ENCODE measurements around the gene TAF3.
A peak's percentile ranks its signal among the peaks of the same experiment; 100 is the strongest.

Gene TAF3

GRCh38 chr10:8041284-8041991, 223.1 kb downstream of the TAF3 start:
- H3K27ac ChIP-seq = peak overlapping the region in 1 of 21 experiments; percentile 4
- no peak overlapping the region for H3K4me3 ChIP-seq

DNA sequence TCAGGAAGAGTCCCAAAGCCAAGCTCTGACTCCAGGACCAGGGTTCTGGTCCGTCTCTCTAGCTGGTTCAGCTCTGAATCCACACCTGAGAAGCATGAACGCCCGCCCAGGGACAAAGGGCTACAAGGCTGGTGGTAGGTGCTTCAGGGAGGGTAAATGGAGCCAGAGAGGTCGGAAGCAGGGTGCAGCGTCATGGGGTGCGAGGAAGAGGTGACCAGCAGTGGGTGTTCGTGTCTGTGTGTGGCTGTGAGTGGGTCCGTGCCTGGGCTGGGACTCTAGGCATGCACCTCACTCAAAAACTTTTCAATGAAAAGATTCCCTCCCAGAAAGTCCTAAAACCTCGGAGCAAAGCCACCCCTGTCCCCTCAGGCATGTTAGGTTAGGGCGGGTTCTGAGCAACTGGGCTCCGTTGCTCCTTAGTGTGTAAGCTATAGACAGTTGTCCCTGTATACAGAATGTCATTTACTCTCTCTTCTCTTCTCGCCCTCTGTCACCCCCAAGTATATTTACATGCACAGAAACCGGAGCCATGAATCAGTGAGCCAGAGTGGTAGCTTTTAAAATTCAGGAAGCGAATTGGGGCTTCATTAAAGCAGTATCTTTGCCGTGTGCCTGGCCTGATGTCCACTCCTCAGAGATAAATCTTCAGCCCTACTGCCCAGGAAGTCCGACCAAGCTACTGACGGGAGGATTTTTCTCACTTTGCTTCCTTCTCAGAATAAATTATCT, 223.9 kb downstream of the TAF3 start:
- no peak overlapping the region for H3K4me3 ChIP-seq
- H3K27ac ChIP-seq = peak overlapping the region in 1 of 21 experiments; percentile 4

DNA sequence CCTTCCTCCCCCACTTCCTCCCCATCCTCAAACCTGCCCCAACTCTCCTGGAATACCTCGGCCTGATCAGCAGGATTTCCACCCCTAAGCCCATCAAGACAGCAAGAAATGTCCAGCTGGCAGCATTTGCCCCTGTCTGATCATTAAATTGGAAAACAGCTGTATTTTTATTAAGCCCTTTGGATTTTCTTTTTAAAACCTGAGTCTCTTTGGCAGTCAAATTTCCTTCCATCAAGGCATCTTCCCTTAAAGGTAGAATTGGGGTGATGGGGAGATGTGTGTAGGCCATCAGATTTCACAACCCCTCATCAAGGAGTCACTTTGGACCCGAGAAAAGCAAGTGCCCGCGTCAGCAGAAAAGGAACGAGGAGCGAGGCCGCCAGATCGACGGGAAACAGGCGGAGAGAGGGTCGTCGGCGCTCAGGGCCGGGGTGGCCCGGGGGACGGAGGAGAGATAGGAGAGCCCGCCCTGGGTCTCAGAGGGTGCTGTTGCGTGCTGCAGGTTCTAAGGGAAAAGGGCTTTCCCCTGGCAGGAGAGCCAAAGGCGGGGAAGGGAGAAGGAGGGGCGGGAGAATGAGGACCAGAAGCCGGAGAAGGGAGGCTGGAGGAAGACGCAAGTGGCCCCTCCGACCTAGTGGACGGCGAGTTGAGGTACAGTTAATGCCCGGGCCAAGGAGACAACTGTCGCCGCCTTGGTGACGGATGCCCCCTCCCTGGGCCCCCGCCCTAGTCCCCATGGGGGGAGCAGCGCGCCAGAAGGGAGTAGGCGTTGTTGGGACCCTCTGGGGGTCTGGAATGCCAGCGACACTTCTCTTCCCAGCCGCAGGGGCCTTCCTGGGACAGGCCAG, 224.6 kb downstream of the TAF3 start:
- Histone ChIP-seq H3K27ac (no peak overlapping the region), H3K4me3 (no peak overlapping the region)

DNA sequence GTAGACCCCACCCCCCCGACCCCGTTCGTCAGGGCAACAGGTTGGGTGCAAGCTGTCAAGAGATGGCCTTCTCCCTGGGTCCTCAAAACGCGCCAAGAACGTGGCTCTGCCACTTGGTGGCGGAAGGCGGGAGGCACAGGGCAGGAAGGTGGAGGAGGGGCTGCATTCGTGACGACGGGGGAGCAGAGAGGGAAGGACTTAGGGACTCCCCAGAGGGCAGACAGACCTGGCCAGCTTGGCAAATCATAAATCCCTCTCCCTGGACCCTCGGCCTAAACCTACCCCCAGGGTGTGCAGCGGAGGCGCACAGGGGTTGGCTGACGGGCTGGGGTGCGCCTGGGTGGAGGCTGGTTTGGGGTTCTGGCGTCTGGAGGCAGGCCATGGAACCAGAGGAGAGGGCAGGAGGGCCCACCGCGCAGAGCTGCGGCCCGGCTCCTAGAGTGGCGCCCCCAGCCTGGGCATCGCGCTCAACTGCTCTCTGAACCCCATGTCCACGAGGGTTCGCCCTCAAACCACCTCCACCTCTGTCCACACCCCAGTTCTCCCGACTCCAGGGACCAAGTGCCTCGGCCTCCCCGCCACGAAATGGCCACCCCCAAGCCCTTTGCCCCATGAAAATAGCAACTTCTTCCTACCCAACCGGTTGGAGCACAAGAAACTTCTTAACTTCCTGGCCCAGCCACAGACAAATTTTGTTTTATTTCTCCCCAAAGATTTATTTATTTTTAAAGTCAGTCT, 225.4 kb downstream of the TAF3 start:
- no peak overlapping the region for H3K27ac ChIP-seq

GRCh38 chr10:8044331-8044907, 226.1 kb downstream of the TAF3 start:
- no peak overlapping the region for H3K27ac ChIP-seq
- H3K4me3 ChIP-seq = peak overlapping the region in 1 of 7 experiments; percentile 14

More for the DNA sequence above, 225.4 kb downstream of the TAF3 start:
- H3K4me3 ChIP-seq = no peak overlapping the region

DNA sequence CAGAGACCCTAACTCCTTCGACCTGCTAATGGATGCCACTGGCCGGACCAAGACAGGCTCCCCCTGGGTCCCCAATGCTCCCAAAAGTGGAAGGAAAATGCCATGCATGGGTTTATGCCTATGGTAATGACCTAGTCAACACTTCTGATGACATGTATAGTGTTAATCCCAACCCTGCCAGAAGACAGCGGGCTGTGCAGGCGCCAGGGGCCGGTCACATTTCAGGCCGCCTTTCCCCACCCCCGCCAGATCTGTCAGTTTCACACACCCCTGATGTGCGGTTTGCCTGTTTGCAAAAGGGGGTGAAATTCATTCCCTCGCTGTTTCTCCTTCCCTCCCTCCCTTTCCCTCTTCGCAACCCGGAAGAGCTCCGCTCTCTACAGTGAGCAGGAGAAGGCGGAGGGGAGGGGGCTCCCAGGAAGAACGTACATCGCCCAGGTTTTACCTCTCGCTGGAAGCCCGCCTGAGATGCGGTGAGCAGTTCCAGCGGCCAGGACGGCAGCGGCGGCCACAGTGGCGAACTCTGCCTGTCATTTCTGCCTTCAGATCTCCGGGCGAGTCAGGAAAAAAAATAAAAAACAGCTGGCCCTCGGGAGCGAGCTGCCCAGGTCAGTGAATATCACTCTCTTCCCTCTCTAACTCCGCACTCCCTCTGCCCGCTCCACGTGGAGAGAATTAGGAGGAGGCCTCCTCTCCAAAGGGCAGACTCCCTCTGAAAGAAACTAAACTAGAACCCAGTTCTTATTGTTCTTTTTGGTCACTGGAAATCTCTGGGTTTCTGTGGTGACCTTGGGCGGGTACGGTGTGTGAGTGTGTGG, 226.8 kb downstream of the TAF3 start:
- H3K4me3 ChIP-seq = peak overlapping the region; percentile 7 to 36 (median 13)
- H3K27ac ChIP-seq = no peak overlapping the region

DNA sequence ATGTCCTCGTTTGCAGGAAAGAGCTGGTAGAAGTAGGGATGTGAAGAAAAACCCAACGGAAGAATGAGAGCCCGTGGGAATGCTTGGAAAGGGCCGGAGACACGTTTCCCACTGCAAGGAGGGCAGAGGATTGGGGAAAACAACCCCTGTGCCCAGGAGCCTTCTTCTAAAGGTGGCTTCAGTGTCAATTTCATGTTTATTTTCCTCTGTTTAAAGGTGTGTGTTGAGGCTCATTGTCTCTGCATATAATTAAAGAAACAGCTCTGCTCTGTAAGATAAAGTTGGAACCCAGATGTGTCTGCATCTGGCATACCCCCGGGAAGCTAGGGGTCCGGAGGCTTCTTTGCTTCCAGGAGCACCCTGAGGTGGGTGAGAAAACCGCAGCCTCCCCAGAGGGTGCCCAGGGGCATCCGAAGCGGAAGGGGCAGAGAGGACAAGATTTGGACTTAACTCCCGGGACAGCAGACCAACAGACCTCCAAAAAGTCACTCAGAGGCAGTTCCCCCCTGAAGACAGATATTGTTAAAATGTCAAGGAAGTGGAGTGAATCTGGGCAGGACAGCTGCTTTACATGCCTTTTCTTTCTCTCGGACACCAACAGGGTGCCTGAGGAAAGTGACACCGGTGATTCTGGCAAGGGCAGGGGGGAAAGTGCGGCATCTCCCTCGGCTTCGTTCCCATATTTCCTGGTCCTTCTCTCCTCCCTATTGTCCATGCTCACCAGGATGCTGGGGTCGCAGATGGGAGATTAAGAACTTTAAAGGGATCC, 227.6 kb downstream of the TAF3 start:
- H3K27ac ChIP-seq = no peak overlapping the region
- peak overlapping the region in 5 of 7 experiments; percentile 11 to 36 (median 14) for H3K4me3 ChIP-seq

GRCh38 chr10:8047452-8048280, 229.4 kb downstream of the TAF3 start:
- H3K4me3 ChIP-seq = no peak overlapping the region
- peak overlapping the region in 1 of 21 experiments; percentile 93 for H3K27ac ChIP-seq

GRCh38 chr10:8048281-8049008, 230.1 kb downstream of the TAF3 start:
- Histone ChIP-seq H3K4me3 (peak overlapping the region in 5 of 7 experiments; percentile 36 to 60 (median 44)), H3K27ac (peak overlapping the region in 3 of 21 experiments; percentile 93 to 96 (median 96))

- Histone ChIP-seq H3K4me3 (peak overlapping the region; percentile 36 to 60 (median 42)), H3K27ac (peak overlapping the region in 18 of 21 experiments; percentile 51 to 96 (median 72))
Measured at GRCh38 chr10:8049045-8049864, 230.9 kb downstream of the TAF3 start.

- Histone ChIP-seq H3K4me3 (peak overlapping the region; percentile 36 to 60 (median 42)), H3K27ac (peak overlapping the region in 19 of 21 experiments; percentile 12 to 96 (median 70))
Measured at GRCh38 chr10:8049865-8050555, 231.7 kb downstream of the TAF3 start.

DNA sequence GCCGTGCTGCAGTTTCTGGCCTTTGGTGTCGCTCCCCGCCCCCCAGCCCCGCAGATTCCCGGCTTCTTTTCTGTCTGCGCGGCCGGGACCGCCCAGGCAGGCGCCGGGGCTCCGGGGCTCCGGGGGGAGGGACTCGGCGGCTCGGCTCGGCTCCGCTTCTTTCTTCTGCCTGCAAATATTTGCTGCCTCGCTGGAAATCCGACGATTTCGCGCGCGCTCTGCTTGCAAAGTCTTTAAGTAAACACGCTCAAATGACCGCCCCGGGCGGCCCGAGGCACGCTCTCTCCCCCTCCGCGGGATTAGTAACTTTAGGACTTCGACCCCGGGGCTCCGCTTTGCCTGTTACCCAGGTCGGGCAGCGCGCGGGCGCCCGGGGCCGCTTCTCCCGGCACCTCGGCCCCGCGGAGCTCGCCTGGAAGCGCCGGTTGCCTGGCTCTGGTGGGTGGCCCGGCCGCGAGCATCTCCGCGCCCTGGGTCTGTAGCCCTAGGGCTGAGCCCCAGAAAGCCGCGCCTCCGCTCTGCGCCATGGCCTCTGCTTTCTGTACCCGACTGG, 232.3 kb downstream of the TAF3 start:
- H3K4me3 ChIP-seq = peak overlapping the region; percentile 36 to 60 (median 42)
- peak overlapping the region in 19 of 21 experiments; percentile 12 to 96 (median 70) for H3K27ac ChIP-seq

DNA sequence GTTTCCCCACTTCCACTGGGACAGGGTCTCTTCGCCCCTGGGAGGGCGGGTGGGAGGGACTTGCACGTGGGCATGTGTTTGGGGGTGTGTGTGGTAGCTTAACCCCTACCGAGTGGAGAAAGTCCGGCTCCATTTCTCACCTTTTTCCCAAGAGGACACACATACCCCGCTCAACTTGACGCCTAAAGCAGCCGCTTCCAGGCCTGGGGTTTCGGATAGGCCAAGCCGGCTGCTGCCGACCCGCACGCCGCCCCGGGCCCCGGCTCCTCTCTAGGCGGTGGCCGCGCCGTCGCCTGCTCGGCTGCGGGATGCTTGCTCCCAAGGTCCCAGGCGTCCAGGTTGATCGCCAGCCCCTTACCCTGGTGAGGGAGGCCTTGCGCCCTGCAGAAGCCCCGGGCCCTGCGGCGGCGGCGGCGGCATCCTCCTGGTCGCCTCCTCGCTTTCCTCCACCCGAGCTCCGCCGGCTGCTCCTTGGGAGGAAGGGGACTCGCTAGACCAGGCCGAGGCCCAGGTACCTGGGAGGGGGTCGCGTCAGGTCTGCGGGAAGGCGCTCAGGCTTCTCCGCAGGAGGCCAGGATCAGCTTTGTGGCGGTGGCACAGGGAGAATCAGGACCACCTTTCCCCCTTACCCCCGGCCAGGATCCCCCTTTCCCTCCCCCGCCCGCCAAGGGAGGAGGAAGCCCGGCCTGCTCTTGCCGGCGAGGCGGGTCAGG, 233.0 kb downstream of the TAF3 start:
- Histone ChIP-seq H3K27ac (peak overlapping the region in 18 of 21 experiments; percentile 0 to 96 (median 70)), H3K4me3 (peak overlapping the region; percentile 36 to 60 (median 42))

Measured in skin epidermis (tissue), 12 donors.